Esophagus squamous epithelium (tissue), 5 donors: ENCODE measurements around the gene FUCA2. TPM values are rescaled to one million over a fixed set of nuclear protein-coding genes. Genes with fewer than 3 reads are reported as not detected.

ENCODE experiments used
- DNase-seq: peaks from one replicate; lab custom pipeline; 2025; lab: John Stamatoyannopoulos, UW
- H3K27ac ChIP-seq, 4 donors: fragments of 200-600 bp; sonication (generic); one replicate each; pipeline ENCODE4 v1.5.1; 2016 to 2019; ENCODE audit warnings: mild to moderate bottlenecking in 1 of 4
- H3K27me3 ChIP-seq, 4 donors: fragments of 200-600 bp; sonication (generic); 1 replicate in 3 of 4; 2 replicates in 1 of 4; pipeline versions ENCODE4 v1.5.1 to v1.6.0; 2017 to 2021; ENCODE audit warnings: antibody characterized with exemption in 1 of 4
- H3K36me3 ChIP-seq, 3 donors: fragments of 200-600 bp; sonication (generic); one replicate each; pipeline ENCODE4 v1.5.1; 2016 to 2019
- H3K4me1 ChIP-seq, 3 donors: fragments of 200-600 bp; sonication (generic); one replicate each; pipeline ENCODE4 v1.5.1; 2017 to 2019
- H3K4me3 ChIP-seq, 4 donors: fragments of 200-600 bp; sonication (generic); 1 replicate in 3 of 4; 2 replicates in 1 of 4; pipeline ENCODE4 v1.5.1; 2016 to 2019; ENCODE audit warnings: mild to moderate bottlenecking in 2 of 4, moderate library complexity in 1 of 4
- H3K9me3 ChIP-seq, 3 donors: fragments of 200-600 bp; sonication (generic); one replicate each; pipeline ENCODE4 v1.5.1; 2016 to 2019
- POLR2A ChIP-seq, 4 donors: fragments of 450-650 bp; IDR thresholded peaks; one replicate each; pipeline ENCODE4 v1.6.1; 2017; ENCODE audit warnings: antibody characterized with exemption in 4 of 4, mild to moderate bottlenecking in 4 of 4, moderate library complexity in 3 of 4
- WGBS, 2 donors: methylation state at CpG; one replicate each; pipeline ENCODE4 v1.1.5; 2018; 5-methylcytosine and 5-hydroxymethylcytosine counted together
- intact Hi-C: fragments of 100-400 bp; cut with DNase I; formaldehyde crosslinking; loops from one replicate; pipeline ENCODE4 v1.15.0; 2022
- total RNA-seq, 4 donors: library from RNA; depleted of rRNA; stranded (reverse); fragments of >200 nt; gene quantifications; one replicate each; pipeline ENCODE4 v1.1.0, GENCODE V29; 2016
- TF ChIP-seq, protein P1 (sequence below), 6 experiments: fragments of 450-650 bp in 4 of 6; fragments of 200-600 bp in 2 of 6; sonication (generic) in 2 of 6; IDR thresholded peaks; one replicate each; pipeline ENCODE4 v1.5.1; 2016 to 2019; ENCODE audit warnings: antibody characterized with exemption in 6 of 6, mild to moderate bottlenecking in 4 of 6, moderate library complexity in 4 of 6
- donor health status: DM: yes; HTN: yes; CAD: no.

The FUCA2 gene
- total RNA-seq, 4 donors from 2014 or later: 10.5 to 21.6 (median 18.4) TPM

DNA sequence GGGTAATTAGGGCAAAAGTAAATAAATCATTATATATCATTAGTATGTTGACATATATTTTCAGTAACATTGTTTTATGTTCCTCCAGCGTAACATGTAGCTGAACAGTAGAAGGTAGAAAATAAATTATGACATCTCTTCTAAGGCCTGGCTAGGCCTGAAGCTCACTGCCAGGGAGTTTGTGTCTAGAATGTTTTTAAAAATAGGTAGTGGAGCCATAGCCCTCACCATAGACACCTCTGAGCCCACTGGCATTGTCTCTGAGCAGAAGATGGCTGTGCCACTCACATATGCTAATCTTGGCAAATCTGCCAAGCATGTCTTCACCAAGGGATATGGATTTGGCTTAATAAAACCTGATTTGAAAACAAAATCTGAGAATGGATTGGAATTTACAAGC lies 21.3 kb downstream of the FUCA2 start:
- 85 to 95% methylated on average over 1 of the region's 1 CpG for WGBS, 2 donors
- H3K27me3 ChIP-seq: no peaks in the 10 kb centered on the region
- H3K27ac ChIP-seq: no peak overlapping the region
- intact Hi-C loops: no loop called here
- no peaks in the 10 kb centered on the region for H3K9me3 ChIP-seq
- peaks cover 0 to 35% (median 0%) of the 10 kb centered on the region in 3 donors for H3K36me3 ChIP-seq
- no peak overlapping the region for H3K4me3 ChIP-seq
- no peaks in the 10 kb centered on the region for H3K4me1 ChIP-seq
- TF ChIP-seq, protein P1, sequence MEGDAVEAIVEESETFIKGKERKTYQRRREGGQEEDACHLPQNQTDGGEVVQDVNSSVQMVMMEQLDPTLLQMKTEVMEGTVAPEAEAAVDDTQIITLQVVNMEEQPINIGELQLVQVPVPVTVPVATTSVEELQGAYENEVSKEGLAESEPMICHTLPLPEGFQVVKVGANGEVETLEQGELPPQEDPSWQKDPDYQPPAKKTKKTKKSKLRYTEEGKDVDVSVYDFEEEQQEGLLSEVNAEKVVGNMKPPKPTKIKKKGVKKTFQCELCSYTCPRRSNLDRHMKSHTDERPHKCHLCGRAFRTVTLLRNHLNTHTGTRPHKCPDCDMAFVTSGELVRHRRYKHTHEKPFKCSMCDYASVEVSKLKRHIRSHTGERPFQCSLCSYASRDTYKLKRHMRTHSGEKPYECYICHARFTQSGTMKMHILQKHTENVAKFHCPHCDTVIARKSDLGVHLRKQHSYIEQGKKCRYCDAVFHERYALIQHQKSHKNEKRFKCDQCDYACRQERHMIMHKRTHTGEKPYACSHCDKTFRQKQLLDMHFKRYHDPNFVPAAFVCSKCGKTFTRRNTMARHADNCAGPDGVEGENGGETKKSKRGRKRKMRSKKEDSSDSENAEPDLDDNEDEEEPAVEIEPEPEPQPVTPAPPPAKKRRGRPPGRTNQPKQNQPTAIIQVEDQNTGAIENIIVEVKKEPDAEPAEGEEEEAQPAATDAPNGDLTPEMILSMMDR (IDR thresholded peaks at IDR 0.05): no peak
- no peak for TF ChIP-seq POLR2A (IDR thresholded peaks at IDR 0.05)
- DNase-seq: no peak

DNA sequence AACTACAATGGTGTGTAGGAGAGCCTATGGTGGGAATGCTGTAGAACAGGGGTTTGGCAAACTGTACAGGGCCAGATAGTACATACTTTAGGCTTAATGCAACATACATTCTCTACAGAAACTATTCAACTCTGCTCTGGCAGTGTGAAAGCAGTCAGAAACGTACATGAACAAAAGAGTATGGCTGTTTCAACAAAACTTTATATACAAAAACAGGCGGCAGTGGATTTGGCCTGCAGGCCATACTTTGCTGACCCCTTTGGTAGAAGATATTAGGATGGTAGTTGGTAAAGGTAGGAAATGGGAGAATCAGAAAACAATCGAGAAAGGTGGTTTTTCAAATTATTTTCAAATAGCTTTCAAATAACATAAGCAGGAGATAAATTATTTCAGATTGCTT lies 24.8 kb downstream of the FUCA2 start:
- no peak for DNase-seq
- Histone ChIP-seq H3K27ac (no peak overlapping the region), H3K27me3 (no peaks in the 10 kb centered on the region), H3K36me3 (peaks cover 0 to 29% (median 0%) of the 10 kb centered on the region in 3 donors), H3K9me3 (no peaks in the 10 kb centered on the region), H3K4me1 (no peaks in the 10 kb centered on the region), H3K4me3 (no peak overlapping the region)
- WGBS, 2 donors: 87 to 95% methylated on average over 3 of the region's 3 CpGs
- intact Hi-C loops: no loop called here
- TF ChIP-seq, protein P1 (IDR thresholded peaks at IDR 0.05): no peak
- TF ChIP-seq POLR2A (IDR thresholded peaks at IDR 0.05): no peak

DNA sequence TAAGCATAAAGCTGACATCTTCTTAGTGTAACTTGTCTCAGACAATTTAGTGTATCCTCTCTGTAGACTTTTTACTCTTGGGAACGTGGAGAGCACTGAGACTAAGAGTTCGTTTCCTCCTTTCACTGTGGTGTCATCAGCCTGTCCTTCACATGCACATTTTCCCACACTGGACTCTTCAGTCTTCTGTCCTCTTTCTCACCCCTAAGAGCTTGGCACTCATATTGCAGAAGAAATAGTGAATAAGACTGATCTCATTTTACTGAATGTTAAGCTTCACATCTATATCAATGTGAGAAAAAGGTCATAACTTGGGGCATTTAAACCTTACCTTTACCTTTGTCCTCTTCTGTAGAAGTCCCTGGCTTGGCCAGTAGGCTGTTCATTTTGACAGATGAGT lies 25.6 kb downstream of the FUCA2 start:
- TF ChIP-seq POLR2A (IDR thresholded peaks at IDR 0.05): no peak
- TF ChIP-seq, protein P1 (IDR thresholded peaks at IDR 0.05): no peak
- no peaks in the 10 kb centered on the region for H3K4me1 ChIP-seq
- 83 to 92% methylated on average over 2 of the region's 2 CpGs for WGBS, 2 donors
- H3K27ac ChIP-seq: no peak overlapping the region
- peaks cover 0 to 29% (median 0%) of the 10 kb centered on the region in 3 donors for H3K36me3 ChIP-seq
- intact Hi-C loops: no loop called here
- DNase-seq: no peak
- H3K27me3 ChIP-seq: no peaks in the 10 kb centered on the region
- no peaks in the 10 kb centered on the region for H3K9me3 ChIP-seq
- no peak overlapping the region for H3K4me3 ChIP-seq

DNA sequence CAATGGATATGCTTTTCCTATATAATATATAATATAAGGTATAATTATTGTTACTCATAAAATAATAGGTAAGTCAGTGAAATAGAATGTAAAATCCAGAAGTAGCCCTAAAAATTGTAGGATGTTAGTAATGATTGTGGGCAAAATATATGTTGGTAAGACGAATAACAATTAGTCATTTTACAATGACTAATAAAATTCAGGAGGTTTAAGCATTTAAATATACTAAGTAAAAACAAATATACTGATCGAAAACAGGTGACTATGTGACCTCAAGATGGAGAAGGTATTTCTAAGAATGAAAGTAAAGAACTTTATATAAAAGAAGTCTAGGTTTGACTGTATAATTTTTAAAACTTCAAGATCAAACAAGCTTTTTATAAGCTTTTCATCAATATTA lies 28.9 kb downstream of the FUCA2 start:
- no peaks in the 10 kb centered on the region for H3K27me3 ChIP-seq
- intact Hi-C loops: no loop called here
- H3K36me3 ChIP-seq: peaks cover 0 to 43% (median 0%) of the 10 kb centered on the region in 3 donors
- TF ChIP-seq POLR2A (IDR thresholded peaks at IDR 0.05): no peak
- TF ChIP-seq, protein P1 (IDR thresholded peaks at IDR 0.05): no peak
- H3K4me1 ChIP-seq: no peaks in the 10 kb centered on the region
- 89 to 93% methylated on average over 2 of the region's 2 CpGs for WGBS, 2 donors
- no peaks in the 10 kb centered on the region for H3K9me3 ChIP-seq
- no peak for DNase-seq
- H3K4me3 ChIP-seq: no peak overlapping the region
- no peak overlapping the region for H3K27ac ChIP-seq

DNA sequence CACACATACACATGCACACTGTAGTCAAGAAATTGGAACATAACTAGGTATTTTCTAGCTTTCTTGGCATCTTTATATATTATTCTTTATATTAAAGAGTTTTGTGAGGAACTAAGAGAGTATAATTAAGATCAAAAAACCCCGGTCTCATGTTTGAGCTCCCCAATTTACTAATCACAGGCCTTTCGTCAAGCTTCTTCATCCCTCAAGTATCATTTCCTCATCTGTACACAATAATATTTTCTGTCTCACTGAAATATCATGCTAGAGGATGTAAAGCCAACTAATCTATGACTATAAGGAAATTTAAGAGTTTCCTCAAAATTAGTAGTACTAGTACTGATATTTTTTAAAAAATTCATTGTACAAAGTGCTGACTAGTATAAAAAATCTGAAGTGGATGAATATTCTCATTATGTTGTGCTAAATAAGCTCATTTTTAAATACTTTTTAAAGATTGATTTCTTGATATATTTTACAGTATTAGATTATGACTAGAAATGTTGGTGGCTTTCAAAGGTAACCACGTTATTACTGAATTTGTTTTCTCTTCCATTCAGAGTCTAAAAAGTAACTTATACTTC lies 32.9 kb downstream of the FUCA2 start:
- no peaks in the 10 kb centered on the region for H3K4me1 ChIP-seq
- TF ChIP-seq, protein P1 (IDR thresholded peaks at IDR 0.05): no peak
- TF ChIP-seq POLR2A (IDR thresholded peaks at IDR 0.05): no peak
- H3K9me3 ChIP-seq: no peaks in the 10 kb centered on the region
- DNase-seq: no peak
- no peak overlapping the region for H3K27ac ChIP-seq
- H3K27me3 ChIP-seq: no peaks in the 10 kb centered on the region
- intact Hi-C loops: no loop called here
- peaks cover 0 to 76% (median 5%) of the 10 kb centered on the region in 3 donors for H3K36me3 ChIP-seq
- 84 to 93% methylated on average over 3 of the region's 3 CpGs for WGBS, 2 donors
- H3K4me3 ChIP-seq: no peak overlapping the region
